IPS-20b (cell line): ENCODE data around the gene GNAT2.
A peak's percentile ranks its signal among the peaks of the same experiment; 100 is the strongest.

Experiments
- H3K27ac ChIP-seq: one replicate; pipeline ENCODE4 v1.5.1; 2013; ENCODE audit warnings: low read length
- H3K27me3 ChIP-seq: 2 replicates; pipeline ENCODE4 v1.6.1; 2013; ENCODE audit warnings: mild to moderate bottlenecking, low read length, inconsistent platforms; ENCODE audit not compliant: insufficient read depth
- H3K36me3 ChIP-seq: 2 replicates; pipeline ENCODE4 v1.6.1; 2013; ENCODE audit warnings: low read depth, mild to moderate bottlenecking, inconsistent platforms, low read length, moderate library complexity; ENCODE audit not compliant: insufficient read depth
- H3K4me1 ChIP-seq: 2 replicates; pipeline ENCODE4 v1.6.1; 2013; ENCODE audit warnings: mild to moderate bottlenecking, control low read depth, inconsistent platforms, low read length, moderate library complexity; ENCODE audit not compliant: insufficient read depth
- H3K4me3 ChIP-seq: 2 replicates; pipeline ENCODE4 v1.5.1; 2013; ENCODE audit warnings: mild to moderate bottlenecking, low read length, inconsistent platforms
- H3K9ac ChIP-seq: 2 replicates; pipeline ENCODE4 v1.6.1; 2013; ENCODE audit warnings: low read depth, mild to moderate bottlenecking, inconsistent platforms, low read length, moderate library complexity
- H3K9me3 ChIP-seq: 2 replicates; pipeline ENCODE4 v1.6.1; 2013; ENCODE audit warnings: mild to moderate bottlenecking, low read depth, low read length, inconsistent platforms; ENCODE audit not compliant: insufficient read depth

Gene GNAT2

DNA sequence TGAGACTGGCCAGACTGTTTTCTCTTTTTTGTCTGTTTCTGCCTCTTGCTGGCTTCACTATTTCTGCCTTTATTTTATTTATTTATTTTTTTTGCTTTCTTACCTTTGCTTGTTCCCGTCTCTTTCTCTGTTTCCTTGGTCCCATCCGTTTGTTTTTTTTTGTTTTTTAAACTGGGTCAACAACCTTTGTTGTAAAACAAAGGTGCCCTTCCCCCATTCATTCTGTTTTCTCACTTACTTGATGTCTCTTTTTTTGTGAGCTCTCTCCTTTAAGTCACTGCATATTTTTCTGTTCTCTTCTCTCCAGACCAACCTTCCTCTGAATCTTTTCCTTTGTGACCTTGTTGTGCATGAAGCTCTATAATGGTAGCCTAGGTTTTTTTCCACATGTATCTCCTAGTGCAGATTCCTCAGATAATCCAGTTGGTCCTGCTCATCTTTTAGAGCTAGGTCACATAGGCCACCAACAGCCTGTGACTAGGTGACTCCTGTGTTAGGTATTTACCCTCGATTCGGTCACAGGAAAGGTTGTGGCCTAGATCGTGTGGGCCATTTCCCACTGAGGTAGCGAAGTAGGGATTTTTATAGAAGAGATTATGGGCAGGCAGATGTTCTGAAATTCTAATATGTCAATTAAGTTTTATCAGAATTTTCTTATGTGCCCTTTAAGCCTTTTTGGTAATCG lies 55.1 kb downstream of the GNAT2 start:
- Histone ChIP-seq H3K9ac (peak overlapping the region; percentile 60; the same call in 1 of the 2 replicates), H3K4me3 (peak overlapping the region; percentile 33), H3K9me3 (no peaks in the 10 kb centered on the region), H3K36me3 (no peaks in the 10 kb centered on the region), H3K4me1 (peaks cover 33% of the 10 kb centered on the region), H3K27ac (no peak overlapping the region), H3K27me3 (no peaks in the 10 kb centered on the region)

DNA sequence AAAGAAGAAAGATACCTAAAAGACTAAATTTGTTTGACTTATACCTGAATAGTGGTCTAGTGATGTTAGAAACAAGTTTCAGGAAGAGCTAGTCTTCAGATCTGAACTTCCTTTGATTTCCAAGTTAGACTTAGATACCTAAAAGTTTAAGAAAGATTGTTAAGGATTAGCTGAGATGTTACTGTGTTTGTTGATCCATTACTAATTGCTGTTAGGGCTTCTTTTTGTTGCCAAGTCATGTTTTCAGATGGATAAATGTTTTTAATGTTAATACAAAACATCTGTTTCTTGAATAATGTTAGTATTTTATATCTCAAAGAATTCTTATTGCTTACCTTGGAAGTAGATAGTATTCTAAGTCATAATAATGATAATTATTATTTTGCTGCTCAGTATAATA lies 59.4 kb downstream of the GNAT2 start:
- Histone ChIP-seq H3K36me3 (no peaks in the 10 kb centered on the region), H3K27ac (no peak overlapping the region), H3K4me3 (no peak overlapping the region), H3K9ac (no peak overlapping the region), H3K27me3 (no peaks in the 10 kb centered on the region), H3K4me1 (peaks cover 29% of the 10 kb centered on the region), H3K9me3 (no peaks in the 10 kb centered on the region)

DNA sequence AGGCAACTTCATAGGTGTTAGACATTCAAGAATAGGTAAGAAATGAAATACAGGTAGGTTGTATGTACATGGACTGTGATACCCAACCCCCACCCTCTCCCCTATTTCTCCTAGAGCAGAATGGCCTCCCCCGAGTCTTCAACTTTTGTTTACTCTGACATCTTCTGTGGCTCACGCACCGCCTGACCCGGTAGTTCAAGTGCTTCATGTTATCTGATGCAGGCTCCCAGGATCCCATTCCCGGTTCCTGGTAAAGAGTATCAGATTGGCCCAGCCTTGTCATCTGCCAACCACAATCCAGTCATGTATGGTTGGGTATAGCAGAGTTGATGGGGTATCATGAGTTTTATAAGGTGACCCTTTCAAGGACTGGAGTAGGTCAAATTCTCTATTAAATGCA lies 61.9 kb downstream of the GNAT2 start:
- H3K9ac ChIP-seq = no peak overlapping the region
- no peak overlapping the region for H3K27ac ChIP-seq

DNA sequence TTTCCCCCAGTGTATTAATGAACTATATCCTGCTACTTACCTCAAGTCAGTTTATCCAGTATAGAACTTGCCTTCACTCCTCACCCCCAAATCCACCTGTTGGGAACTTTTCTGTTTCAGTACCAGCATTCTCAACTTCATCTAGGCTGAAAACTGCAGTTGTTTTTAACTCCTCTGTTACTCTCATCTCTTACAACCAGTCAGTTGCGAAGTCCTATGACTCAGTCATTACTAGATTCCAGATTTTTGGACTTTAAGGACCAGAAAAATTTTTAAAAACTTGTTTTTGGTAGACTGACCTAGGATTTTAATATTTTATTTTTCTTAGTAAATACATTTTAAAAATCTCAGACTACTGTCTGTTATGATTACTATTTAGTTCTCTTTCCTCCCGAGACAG lies 62.9 kb downstream of the GNAT2 start:
- Histone ChIP-seq H3K27me3 (no peaks in the 10 kb centered on the region), H3K4me1 (peaks cover under 1% of the 10 kb centered on the region; the same call in 1 of the 2 replicates), H3K36me3 (no peaks in the 10 kb centered on the region), H3K9me3 (no peaks in the 10 kb centered on the region), H3K4me3 (no peak overlapping the region), H3K9ac (no peak overlapping the region), H3K27ac (no peak overlapping the region)

More for the DNA sequence above, 61.9 kb downstream of the GNAT2 start:
- H3K4me3 ChIP-seq = no peak overlapping the region
- no peaks in the 10 kb centered on the region for H3K9me3 ChIP-seq
- H3K27me3 ChIP-seq = no peaks in the 10 kb centered on the region
- H3K4me1 ChIP-seq = peaks cover 8% of the 10 kb centered on the region; the same call in 1 of the 2 replicates
- no peaks in the 10 kb centered on the region for H3K36me3 ChIP-seq
